ENCODE measurements around the gene MRPL14.

MRPL14 gene

DNA sequence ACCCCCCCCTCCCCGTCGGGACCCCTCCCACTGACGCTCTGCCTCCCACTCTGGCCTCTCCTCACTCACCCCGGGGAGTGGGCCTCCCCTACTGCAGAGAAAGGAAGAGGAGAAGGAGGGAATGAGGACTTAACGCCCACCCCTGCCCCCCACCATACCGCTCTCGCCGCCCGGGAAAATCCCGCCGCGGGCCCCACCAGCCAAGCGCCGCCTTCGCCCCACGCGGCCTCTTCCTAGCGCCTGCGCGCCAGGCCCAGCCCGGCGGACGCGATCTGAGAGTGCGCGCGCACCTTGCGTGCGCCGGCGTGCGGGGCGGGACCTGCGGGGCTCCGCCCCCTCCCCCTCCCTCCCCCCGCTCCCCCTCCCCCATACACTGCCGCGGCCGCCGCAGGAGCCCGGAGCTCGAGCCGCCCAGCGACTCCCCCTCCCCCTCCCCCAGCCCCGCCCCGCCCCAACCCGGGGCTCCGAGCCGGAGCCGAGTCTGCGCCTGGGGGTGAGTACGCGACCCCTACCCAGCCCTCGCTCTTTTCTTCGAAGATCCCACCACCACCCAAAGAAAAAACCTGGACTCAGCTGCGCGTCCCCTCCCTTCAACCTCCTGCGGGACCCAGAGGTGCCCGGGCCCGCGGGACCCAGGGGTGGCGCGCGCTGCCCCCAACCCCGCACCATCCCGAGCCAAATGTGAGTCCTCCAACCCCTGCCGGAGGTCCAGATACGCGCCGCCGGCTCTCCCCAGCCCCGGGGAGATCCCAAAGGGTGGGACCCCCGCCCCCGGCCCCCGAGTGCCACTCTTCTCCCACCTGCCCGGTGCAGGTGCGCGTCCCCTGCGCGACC, at the start of gene MRPL14, which contains the start of gene TMEM63B:
Gene MRPL14 (minus strand): TSS at position 267 of the 834 bp plus-strand sequence. CDS start 10,841 bp downstream, outside the sequence.
Gene TMEM63B (plus strand): TSS at position 369 of the 834 bp plus-strand sequence. CDS start 7,031 bp downstream, outside the sequence.
- DNase-seq: peak; percentile 91

GRCh38 chr6:44176130-44176761, 49.0 kb upstream of the MRPL14 start:
- no peak for DNase-seq

GRCh38 chr6:44172731-44173500, 45.7 kb upstream of the MRPL14 start:
- DNase-seq: peak; percentile 77

DNA sequence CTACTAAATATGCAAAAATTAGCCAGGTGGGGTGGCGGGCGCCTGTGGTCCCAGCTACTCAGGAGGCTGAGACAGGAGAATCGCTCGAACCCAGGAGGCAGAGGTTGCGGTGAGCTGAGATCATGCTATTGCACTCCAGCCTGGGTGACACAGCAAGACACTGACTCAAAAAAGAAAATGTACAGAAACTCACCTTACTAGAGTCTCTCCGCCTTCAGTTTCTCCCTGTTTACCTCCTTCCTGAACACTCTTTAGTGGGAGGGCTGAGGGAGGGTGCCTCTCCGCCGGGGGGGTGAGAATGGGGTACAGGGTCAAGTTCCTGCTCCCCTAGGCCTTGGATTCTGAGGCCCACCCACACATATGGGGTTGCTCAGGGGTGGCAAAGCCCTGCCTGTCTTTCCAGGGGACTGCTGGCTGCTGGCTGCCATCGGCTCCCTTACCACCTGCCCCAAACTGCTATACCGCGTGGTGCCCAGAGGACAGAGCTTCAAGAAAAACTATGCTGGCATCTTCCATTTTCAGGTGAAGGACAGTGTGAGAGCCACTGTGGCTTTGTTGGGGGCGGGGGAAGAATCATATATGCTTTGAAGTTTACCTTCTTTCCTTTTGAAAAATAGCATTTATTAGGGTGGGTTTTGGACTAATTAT, 44.8 kb upstream of the MRPL14 start:
- DNase-seq: no peak

DNA sequence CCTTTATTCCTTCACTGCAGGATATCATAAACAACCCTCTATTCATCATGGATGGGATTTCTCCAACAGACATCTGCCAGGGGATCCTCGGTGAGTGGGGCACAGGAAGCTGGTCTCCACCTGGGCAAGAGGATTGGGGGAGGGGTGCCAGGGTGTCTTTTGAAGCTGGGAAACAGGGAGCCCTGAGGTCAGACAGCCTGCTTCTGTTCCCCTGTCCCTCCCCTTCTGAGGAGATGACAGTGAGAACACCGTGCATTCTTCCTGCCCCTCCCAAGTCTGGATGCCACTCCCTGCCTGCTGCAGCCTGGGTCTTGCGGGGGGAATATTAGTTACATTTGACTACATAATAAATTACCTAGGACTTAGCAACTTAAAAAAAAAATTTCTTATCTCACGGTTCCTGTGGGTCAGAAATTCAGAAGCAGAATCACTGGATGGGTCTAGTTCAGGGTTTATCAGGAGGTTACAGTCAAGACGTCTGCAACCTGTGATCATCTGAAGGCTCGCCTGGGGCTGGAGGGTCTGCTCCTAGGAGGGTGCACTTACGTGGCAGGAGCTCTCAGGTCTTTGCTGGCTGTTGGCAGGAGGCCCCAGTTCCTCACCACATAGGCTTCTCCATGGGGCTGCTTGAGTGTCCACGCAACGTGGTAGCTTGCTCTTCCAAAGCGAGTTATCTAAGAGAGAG, 42.8 kb upstream of the MRPL14 start:
- DNase-seq: no peak

GRCh38 chr6:44169154-44169553, 41.9 kb upstream of the MRPL14 start:
- DNase-seq: no peak

GRCh38 chr6:44167567-44167966, 40.3 kb upstream of the MRPL14 start:
- no peak for DNase-seq

GRCh38 chr6:44166591-44167184, 39.4 kb upstream of the MRPL14 start:
- no peak for DNase-seq

DNA sequence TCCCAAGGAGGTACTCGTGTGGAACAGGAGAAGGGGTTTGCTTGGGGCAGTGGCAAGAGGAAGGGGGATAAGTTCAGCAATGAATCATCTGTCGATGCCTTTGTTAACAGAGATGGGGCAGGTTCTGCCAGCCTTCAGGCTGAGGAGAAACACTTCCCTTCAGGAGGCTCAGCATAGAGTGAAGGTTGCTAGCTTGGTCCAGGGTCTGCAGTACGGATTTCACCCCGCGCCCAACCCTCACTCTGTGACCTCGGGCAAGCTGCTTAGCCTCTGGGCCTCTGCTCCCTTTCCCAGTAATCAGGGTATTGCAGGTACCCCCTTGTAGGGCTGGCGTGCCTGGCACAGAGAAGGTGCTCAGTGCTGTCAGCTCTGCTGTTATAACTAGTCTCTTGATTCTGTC, 38.9 kb upstream of the MRPL14 start:
- DNase-seq: no peak

DNA sequence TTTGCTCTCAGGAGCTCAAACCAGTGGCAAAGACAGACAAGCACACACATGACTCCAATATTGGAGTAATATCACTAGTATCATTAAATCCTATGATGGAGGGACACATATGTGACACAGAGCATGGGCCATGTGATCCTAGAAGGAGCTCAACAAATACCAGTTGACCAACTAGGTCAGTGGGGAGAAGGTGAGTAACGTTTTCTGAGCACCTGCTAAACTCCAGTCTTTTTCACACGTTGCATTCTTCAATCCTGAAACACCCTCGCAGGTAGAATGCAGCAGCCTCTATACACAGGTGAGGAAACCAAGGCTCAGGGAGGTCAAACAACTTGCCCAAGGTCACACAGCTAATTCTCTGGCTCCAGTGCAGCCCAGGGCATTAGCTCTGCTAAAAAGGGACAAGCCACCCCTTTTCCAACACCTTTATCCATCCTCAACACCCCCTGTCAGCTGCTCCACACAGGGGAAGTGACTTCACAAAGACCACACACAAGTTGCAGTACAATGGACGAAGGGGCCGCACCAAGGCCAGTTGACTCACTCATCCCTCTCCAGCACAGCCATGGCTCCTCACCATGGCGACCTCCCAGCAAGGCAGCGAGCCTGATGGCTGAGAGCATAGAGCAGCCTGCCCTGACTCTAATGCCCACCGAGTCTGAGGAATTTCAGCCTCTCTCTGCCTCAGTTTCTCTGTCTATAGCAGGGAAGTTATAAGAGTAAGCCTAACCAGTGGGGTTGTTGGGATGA, 35.8 kb upstream of the MRPL14 start:
- no peak for DNase-seq

DNA sequence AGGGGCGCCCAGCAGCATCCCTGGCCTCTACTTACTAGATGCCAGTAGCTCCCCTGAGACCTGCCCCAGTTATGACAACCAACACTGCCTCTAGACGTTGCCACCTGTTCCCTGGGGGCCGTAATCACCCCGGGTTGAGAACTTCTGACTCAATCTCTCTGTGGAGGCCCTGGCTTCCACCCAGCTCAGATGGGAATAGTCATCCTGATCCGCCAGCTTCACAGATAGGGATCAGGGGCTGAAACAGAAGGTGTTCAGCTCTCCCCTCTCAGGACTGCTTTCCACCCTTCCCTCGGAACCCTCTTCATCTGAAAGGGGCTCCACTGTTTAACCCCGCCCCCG, 34.7 kb upstream of the MRPL14 start:
- no peak for DNase-seq

DNA sequence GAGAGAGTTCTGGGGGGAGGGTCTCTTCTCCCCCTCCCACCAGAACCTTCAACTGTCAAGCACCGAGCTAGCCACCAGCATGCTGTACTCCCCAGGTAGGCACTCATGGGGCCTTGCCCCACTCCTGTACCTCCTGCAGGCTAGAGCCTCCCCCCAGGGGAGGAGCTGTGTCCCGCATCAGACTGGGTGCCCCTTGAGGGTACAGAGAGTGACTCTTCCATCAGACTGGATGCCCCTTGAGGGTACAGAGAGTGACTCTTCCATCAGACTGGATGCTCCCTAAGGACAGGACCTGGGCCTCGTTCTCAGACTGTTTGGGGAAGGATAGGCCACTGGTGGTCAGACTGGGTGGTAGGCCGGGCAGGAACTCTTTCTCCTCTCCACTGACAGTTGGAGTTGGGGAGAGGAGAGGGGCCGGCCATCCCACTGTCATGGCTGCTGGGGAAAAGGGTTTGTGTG, 31.5 kb upstream of the MRPL14 start, which contains the start of gene CAPN11:
Gene CAPN11 (plus strand): TSS at position 51 of the 459 bp plus-strand sequence. CDS start 29 bp downstream, at position 80.
- DNase-seq: no peak

DNA sequence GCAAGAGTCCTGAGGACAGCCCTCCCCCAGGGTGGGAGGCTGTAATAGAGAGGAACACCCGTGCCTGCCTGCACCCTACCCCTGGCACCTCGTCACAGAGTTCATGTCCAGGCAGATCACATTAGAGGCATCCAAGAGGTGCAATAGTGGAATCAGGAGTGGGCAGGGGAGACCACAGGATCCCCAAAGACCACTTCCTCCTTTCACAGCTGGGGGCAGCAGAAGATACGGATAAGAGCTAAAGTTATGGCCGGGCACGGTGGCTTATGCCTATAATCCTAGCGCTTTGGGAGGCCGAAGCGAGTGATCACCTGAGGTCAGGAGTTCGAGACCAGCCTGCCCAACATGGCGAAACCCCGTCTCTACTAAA, 29.9 kb upstream of the MRPL14 start:
- DNase-seq: no peak

GRCh38 chr6:44156494-44157151, 29.4 kb upstream of the MRPL14 start:
- DNase-seq: no peak

- DNase-seq: no peak
These were observed 26.8 kb upstream of the MRPL14 start for GRCh38 chr6:44154067-44154466.

GRCh38 chr6:44152533-44152932, 25.3 kb upstream of the MRPL14 start:
- DNase-seq: no peak

- DNase-seq: no peak
These were observed 24.8 kb upstream of the MRPL14 start for GRCh38 chr6:44152109-44152461.

GRCh38 chr6:44151348-44152108, 24.3 kb upstream of the MRPL14 start:
- DNase-seq: peak; percentile 78

DNA sequence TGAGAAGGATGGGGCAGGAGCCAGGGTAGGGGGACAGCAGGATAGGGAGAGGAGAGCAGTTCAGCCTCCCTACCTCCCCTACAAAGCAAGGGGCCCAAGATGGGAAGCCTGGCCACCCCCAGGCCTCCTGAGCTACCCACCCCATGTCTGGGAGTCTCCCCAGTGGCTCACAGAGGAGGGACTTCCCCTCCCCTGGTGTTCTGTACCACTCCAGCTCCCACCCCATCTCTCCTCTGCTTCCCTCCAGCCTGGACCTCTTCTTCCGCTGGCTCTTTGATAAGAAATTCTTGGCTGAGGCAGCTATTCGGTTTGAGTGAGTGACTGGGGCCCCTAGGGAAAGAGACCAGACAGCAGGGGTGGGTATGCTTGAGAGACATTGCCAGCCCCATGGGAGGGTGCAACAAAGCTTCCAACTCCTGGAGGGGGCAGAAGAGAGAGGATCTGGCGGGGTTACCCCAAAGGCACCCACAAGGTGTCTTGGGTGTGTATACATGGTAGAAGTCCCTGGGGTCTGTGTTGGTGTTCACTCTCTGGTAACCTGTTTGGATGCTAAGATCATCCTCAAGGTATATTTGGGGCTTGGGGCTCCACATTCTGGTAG, 23.2 kb upstream of the MRPL14 start:
- no peak for DNase-seq

All from stimulated activated CD4-positive, alpha-beta T cell treated with anti-CD3 and anti-CD28 coated beads, Interleukin-12 subunit alpha, Interleukin-12 subunit beta, amount 100 ng/mL, for 4 hours (primary cell).